OCI-LY1 (cell line): ENCODE data around the gene PIH1D1.

Experiments
- H2AFZ ChIP-seq: fragments of 200-600 bp; sonication (generic), shearing (Covaris generic); 2 replicates; pipeline ENCODE4 v1.6.0; 2014; ENCODE audit warnings: antibody characterized with exemption, mild to moderate bottlenecking, low read length
- H3F3A ChIP-seq: fragments of 200-600 bp; sonication (generic), shearing (Covaris generic); 2 replicates; pipeline ENCODE4 v1.6.0; 2014; ENCODE audit warnings: mild to moderate bottlenecking, antibody characterized with exemption, low read length, moderate library complexity; ENCODE audit not compliant: insufficient read depth
- H3K27ac ChIP-seq: fragments of 200-600 bp; sonication (generic); 2 replicates; pipeline ENCODE4 v1.5.1; 2014; ENCODE audit warnings: low read length, mixed run types, mild to moderate bottlenecking, low read depth; ENCODE audit not compliant: poor library complexity, severe bottlenecking
- H3K27me3 ChIP-seq: fragments of 200-600 bp; sonication (generic); 2 replicates; pipeline ENCODE4 v1.6.0; 2014; ENCODE audit warnings: antibody characterized with exemption, mild to moderate bottlenecking, low read length, moderate library complexity; ENCODE audit not compliant: insufficient read depth
- H3K36me3 ChIP-seq: fragments of 200-600 bp; sonication (generic); 2 replicates; pipeline ENCODE4 v1.6.1; 2014; ENCODE audit warnings: mild to moderate bottlenecking, antibody characterized with exemption, low read length, moderate library complexity, mixed read lengths; ENCODE audit not compliant: insufficient read depth
- H3K4me1 ChIP-seq: fragments of 200-600 bp; sonication (generic); 2 replicates; pipeline ENCODE4 v1.5.1; 2014; ENCODE audit warnings: mild to moderate bottlenecking, low read length, moderate library complexity; ENCODE audit not compliant: insufficient read depth, severe bottlenecking
- H3K4me2 ChIP-seq: fragments of 200-600 bp; sonication (generic), shearing (Covaris generic); 2 replicates; pipeline ENCODE4 v1.6.1; 2014; ENCODE audit warnings: low read length
- H3K4me3 ChIP-seq: fragments of 200-600 bp; sonication (generic); 2 replicates; pipeline ENCODE4 v1.5.1; 2014; ENCODE audit warnings: low read length, low read depth, mild to moderate bottlenecking, mixed read lengths; ENCODE audit not compliant: poor library complexity, severe bottlenecking
- H3K79me2 ChIP-seq: fragments of 200-600 bp; shearing (Covaris generic); 2 replicates; pipeline ENCODE4 v1.6.1; 2016; ENCODE audit warnings: mixed run types, low read length, mixed read lengths; ENCODE audit not compliant: insufficient read depth
- H3K9ac ChIP-seq: fragments of 200-600 bp; sonication (generic), shearing (Covaris generic); 2 replicates; pipeline ENCODE4 v1.6.1; 2014; ENCODE audit warnings: mild to moderate bottlenecking, low read length, mixed read lengths
- H3K9me2 ChIP-seq: fragments of 200-600 bp; sonication (generic), shearing (Covaris generic); 2 replicates; pipeline ENCODE4 v1.6.1; 2014; ENCODE audit warnings: low read depth, mild to moderate bottlenecking, low read length, mixed read lengths
- H3K9me3 ChIP-seq: fragments of 200-600 bp; shearing (Covaris generic); 2 replicates; pipeline ENCODE4 v1.6.1; 2014; ENCODE audit warnings: low read length, mixed read lengths
- H4K20me1 ChIP-seq: fragments of 200-600 bp; sonication (generic), shearing (Covaris generic); 2 replicates; pipeline ENCODE4 v1.6.0; 2016; ENCODE audit warnings: mild to moderate bottlenecking, low read length; ENCODE audit not compliant: insufficient read depth
- EZH2 ChIP-seq: fragments of 200-600 bp; sonication (generic), shearing (Covaris generic); IDR thresholded peaks from 2 replicates; pipeline ENCODE4 v1.8.0; 2017; ENCODE audit warnings: borderline replicate concordance, mixed run types, mild to moderate bottlenecking, antibody characterized with exemption, low read length, moderate library complexity, mixed read lengths
- TF ChIP-seq, protein P1 (sequence below): fragments of 200-600 bp; sonication (generic), shearing (Covaris generic); IDR thresholded peaks from 2 replicates; pipeline ENCODE4 v1.5.1; 2017; ENCODE audit warnings: mild to moderate bottlenecking, antibody characterized with exemption, low read length, moderate library complexity, mixed read lengths

PIH1D1 gene

DNA sequence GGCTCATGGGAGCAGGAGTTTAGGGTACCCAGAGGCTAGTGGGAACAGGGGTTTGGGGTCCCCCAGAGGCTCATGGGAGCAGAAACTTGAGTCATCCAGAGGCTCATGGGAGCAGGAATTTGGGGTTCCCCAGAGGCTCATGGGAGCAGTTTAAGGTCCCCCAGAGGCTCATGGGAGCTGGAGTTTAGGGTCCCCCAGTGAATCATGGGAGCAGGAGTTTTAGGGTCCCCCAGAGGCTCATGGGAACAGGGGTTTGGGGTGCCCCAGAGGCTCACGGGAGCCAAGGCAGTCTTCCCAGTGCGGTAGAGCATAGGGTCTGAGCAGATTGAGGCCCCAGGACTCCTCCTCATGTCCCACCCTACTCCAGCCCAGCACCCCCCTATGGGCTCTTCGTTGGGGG lies 13.8 kb upstream of the PIH1D1 start:
- H2AFZ ChIP-seq: no peak overlapping the region
- H3K4me1 ChIP-seq: peaks cover 16% of the 10 kb centered on the region
- H3K4me2 ChIP-seq: no peak overlapping the region
- no peak for TF ChIP-seq EZH2
- TF ChIP-seq, protein P1, sequence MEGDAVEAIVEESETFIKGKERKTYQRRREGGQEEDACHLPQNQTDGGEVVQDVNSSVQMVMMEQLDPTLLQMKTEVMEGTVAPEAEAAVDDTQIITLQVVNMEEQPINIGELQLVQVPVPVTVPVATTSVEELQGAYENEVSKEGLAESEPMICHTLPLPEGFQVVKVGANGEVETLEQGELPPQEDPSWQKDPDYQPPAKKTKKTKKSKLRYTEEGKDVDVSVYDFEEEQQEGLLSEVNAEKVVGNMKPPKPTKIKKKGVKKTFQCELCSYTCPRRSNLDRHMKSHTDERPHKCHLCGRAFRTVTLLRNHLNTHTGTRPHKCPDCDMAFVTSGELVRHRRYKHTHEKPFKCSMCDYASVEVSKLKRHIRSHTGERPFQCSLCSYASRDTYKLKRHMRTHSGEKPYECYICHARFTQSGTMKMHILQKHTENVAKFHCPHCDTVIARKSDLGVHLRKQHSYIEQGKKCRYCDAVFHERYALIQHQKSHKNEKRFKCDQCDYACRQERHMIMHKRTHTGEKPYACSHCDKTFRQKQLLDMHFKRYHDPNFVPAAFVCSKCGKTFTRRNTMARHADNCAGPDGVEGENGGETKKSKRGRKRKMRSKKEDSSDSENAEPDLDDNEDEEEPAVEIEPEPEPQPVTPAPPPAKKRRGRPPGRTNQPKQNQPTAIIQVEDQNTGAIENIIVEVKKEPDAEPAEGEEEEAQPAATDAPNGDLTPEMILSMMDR: no peak
- no peak overlapping the region for H3K9ac ChIP-seq
- no peak overlapping the region for H3K27ac ChIP-seq
- no peaks in the 10 kb centered on the region for H3K9me2 ChIP-seq
- H4K20me1 ChIP-seq: no peaks in the 10 kb centered on the region
- no peaks in the 10 kb centered on the region for H3F3A ChIP-seq
- H3K36me3 ChIP-seq: peaks cover 8% of the 10 kb centered on the region
- H3K79me2 ChIP-seq: no peaks in the 10 kb centered on the region
- no peak overlapping the region for H3K4me3 ChIP-seq
- H3K9me3 ChIP-seq: no peaks in the 10 kb centered on the region
- H3K27me3 ChIP-seq: no peaks in the 10 kb centered on the region

DNA sequence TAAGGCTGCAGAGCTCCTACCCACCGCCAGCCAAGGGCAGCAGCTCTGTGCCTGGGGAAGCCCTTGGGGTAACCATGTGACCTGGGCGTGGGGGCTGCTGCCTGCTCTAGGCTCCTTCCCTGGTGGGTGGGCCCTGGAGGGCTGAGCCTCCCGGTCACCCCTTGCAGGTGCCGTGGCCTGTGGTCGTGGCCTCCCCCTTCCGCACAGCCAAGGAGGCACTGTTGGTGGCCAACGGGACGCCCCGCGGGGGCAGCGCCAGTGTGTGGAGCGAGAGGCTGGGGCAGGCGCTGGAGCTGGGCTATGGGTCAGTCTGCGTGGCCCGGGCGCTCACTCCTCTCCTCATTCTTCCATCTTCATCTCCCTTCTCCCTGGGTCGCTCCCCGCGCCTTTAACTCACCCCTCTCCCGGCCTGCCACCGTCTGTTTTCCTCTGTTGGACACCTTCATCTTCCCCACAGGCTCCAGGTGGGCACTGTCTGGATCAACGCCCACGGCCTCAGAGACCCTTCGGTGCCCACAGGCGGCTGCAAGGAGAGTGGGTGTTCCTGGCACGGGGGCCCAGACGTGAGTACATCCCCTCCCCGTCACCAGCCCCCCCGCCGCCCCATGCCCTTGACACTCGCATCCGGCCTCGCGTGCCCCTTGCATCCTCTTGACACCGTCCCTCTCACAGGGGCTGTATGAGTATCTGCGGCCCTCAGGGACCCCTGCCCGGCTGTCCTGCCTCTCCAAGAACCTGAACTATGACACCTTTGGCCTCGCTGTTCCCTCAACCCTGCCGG lies 12.5 kb upstream of the PIH1D1 start:
- no peaks in the 10 kb centered on the region for H3K79me2 ChIP-seq
- no peaks in the 10 kb centered on the region for H3K9me3 ChIP-seq
- peaks cover 6% of the 10 kb centered on the region for H3K4me1 ChIP-seq
- no peak overlapping the region for H2AFZ ChIP-seq
- H3K27ac ChIP-seq: no peak overlapping the region
- no peak overlapping the region for H3K9ac ChIP-seq
- no peaks in the 10 kb centered on the region for H3F3A ChIP-seq
- H3K27me3 ChIP-seq: no peaks in the 10 kb centered on the region
- TF ChIP-seq EZH2: no peak
- TF ChIP-seq, protein P1: no peak
- H3K9me2 ChIP-seq: no peaks in the 10 kb centered on the region
- H3K4me3 ChIP-seq: no peak overlapping the region
- H3K4me2 ChIP-seq: no peak overlapping the region
- no peaks in the 10 kb centered on the region for H4K20me1 ChIP-seq
- H3K36me3 ChIP-seq: peaks cover 10% of the 10 kb centered on the region; the same call in 1 of the 2 replicates

DNA sequence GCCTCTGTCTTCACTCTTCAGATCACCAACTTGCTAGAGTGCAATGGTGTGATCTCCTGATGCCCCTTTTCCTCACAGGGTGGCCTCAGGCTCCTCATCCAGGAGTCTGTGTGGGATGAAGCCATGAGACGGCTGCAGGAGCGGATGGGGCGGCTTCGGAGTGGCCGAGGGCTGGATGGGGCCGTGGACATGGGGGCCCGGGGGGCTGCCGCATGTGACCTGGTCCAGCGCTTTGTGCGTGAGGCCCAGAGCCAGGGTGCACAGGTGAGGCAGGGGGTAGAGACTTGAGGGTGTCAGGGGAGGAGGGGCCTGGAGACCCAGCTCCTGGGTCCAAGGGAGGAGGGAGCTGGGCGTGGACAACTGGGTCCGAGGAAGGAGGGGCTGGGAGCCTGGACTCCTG lies 10.9 kb upstream of the PIH1D1 start:
- Histone ChIP-seq H3K36me3 (peaks cover 10% of the 10 kb centered on the region; the same call in 1 of the 2 replicates), H3K9ac (no peak overlapping the region), H3K27me3 (no peaks in the 10 kb centered on the region), H3K9me2 (no peaks in the 10 kb centered on the region), H4K20me1 (no peaks in the 10 kb centered on the region), H3K4me3 (no peak overlapping the region), H3K27ac (no peak overlapping the region), H3K79me2 (no peaks in the 10 kb centered on the region), H2AFZ (no peak overlapping the region), H3K4me1 (peaks cover 14% of the 10 kb centered on the region), H3K4me2 (no peak overlapping the region), H3K9me3 (no peaks in the 10 kb centered on the region), H3F3A (no peaks in the 10 kb centered on the region)
- TF ChIP-seq, protein P1: no peak
- TF ChIP-seq EZH2: no peak
